ENCODE data around the gene PCNX2. TPM values are rescaled to one million over a fixed set of nuclear protein-coding genes. Genes with fewer than 3 reads are reported as not detected.

PCNX2 gene
- total RNA-seq, 1 experiment from 2014 or later, result 15.3 TPM

DNA sequence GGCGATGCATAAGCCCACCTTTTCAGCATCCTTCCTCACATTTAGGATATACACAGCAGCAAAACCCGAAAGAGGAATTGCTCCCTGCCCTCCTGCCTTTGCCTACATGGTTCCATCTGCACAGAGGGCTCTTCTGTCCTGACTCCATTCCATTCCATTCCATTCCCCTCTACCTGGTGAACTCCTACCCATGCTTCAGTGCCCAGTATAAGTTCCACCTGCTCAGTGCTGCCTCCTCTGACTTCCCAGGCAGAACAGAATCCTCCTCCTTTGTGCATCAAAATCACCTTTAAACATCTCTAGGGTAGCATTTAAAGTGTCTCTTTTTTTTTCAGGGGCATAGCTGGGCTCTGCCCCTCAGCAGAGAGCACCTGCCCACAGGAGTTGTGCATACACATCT lies 112.9 kb downstream of the PCNX2 start:
- no peak; the same call in 1 of the 2 replicates for ATAC-seq
- Histone ChIP-seq H2AFZ (ENCODE audit: low read depth, low read length, poor library complexity, severe bottlenecking) (no peak overlapping the region), H3K9me3 (ENCODE audit: control insufficient read depth in 1 of 2, insufficient read depth in 1 of 2, low read depth in 1 of 2, low read length in 2 of 2) (peaks cover 0 to 2% of the 10 kb centered on the region in 2 experiments; a peak in 1 of 4 replicates), H3K4me2 (ENCODE audit: low read length) (no peak overlapping the region), H3K36me3 (ENCODE audit: control insufficient read depth in 1 of 2, insufficient read depth in 2 of 2, low read length in 2 of 2) (peaks cover 0 to 13% of the 10 kb centered on the region in 2 experiments; a peak in 1 of 4 replicates), H3K4me3 (replicated peaks in 1 of 2; ENCODE audit: low read depth in 1 of 2, low read length in 2 of 2) (no peak overlapping the region), H3K27ac (ENCODE audit: low read depth, low read length) (no peak overlapping the region), H4K20me1 (ENCODE audit: insufficient read depth) (no peaks in the 10 kb centered on the region), H3K4me1 (ENCODE audit: control insufficient read depth in 1 of 2, insufficient read depth in 2 of 2, low read length in 2 of 2) (peaks cover 4 to 26% of the 10 kb centered on the region in 2 experiments; a peak in 2 of 4 replicates), H3K79me2 (ENCODE audit: insufficient read depth, low read length) (no peaks in the 10 kb centered on the region), H3K27me3 (ENCODE audit: insufficient read depth, low read length) (no peaks in the 10 kb centered on the region), H3K9ac (ENCODE audit: low read length) (no peak overlapping the region), H3K9me2 (ENCODE audit: insufficient read depth) (no peaks in the 10 kb centered on the region)
- intact Hi-C loops (cut with micrococcal nuclease), result no loop called here
- DNase-seq (ENCODE audit: low read depth, low spot score), result no peak
- no TSS peak for BruUV-seq (replicated peaks)
- ChIA-PET POLR2A (no interaction called here), RAD21 (ENCODE audit: low non-redundant PET in 1 of 2, low total read pairs in 2 of 2, uncharacterized antibody in 2 of 2, unreplicated experiment in 2 of 2) (no interaction called here), CTCF (no interaction called here)
- no peak for TF ChIP-seq CBX3 (IDR thresholded peaks at IDR 0.05; ENCODE audit: low read depth)

- ATAC-seq (no peak), DNase-seq (ENCODE audit: low read depth, low spot score) (no peak)
- H3K4me1 ChIP-seq (ENCODE audit: control insufficient read depth in 1 of 2, insufficient read depth in 2 of 2, low read length in 2 of 2), result peaks cover 4 to 26% of the 10 kb centered on the region in 2 experiments; a peak in 2 of 4 replicates
- H3K27ac ChIP-seq (ENCODE audit: low read depth, low read length), result no peak overlapping the region; the same call in 1 of the 2 replicates
- no peak overlapping the region for H3K4me2 ChIP-seq (ENCODE audit: low read length)
- H3K9ac ChIP-seq (ENCODE audit: low read length), result no peak overlapping the region
- H2AFZ ChIP-seq (ENCODE audit: low read depth, low read length, poor library complexity, severe bottlenecking), result no peak overlapping the region
- TSS peak; percentile 47 for BruUV-seq (replicated peaks)
- no peaks in the 10 kb centered on the region for H3K9me2 ChIP-seq (ENCODE audit: insufficient read depth)
- H3K9me3 ChIP-seq (ENCODE audit: control insufficient read depth in 1 of 2, insufficient read depth in 1 of 2, low read depth in 1 of 2, low read length in 2 of 2), result peaks cover 0 to 4% of the 10 kb centered on the region in 2 experiments; a peak in 1 of 4 replicates
- intact Hi-C loops (cut with micrococcal nuclease), result no loop called here
- ChIA-PET RAD21 (ENCODE audit: low non-redundant PET in 1 of 2, low total read pairs in 2 of 2, uncharacterized antibody in 2 of 2, unreplicated experiment in 2 of 2) (no interaction called here), CTCF (no interaction called here), POLR2A (no interaction called here)
- TF ChIP-seq ZNF274 (IDR thresholded peaks at IDR 0.05; ENCODE audit: low read depth, low read length), result no peak
- no peak overlapping the region for H3K4me3 ChIP-seq (replicated peaks in 1 of 2; ENCODE audit: low read depth in 1 of 2, low read length in 2 of 2)
- H3K79me2 ChIP-seq (ENCODE audit: insufficient read depth, low read length), result no peaks in the 10 kb centered on the region
- no peaks in the 10 kb centered on the region for H3K27me3 ChIP-seq (ENCODE audit: insufficient read depth, low read length)
- peaks cover 0 to 14% of the 10 kb centered on the region in 2 experiments; a peak in 1 of 4 replicates for H3K36me3 ChIP-seq (ENCODE audit: control insufficient read depth in 1 of 2, insufficient read depth in 2 of 2, low read length in 2 of 2)
- H4K20me1 ChIP-seq (ENCODE audit: insufficient read depth), result no peaks in the 10 kb centered on the region
Measured at GRCh38 chr1:233180641-233181364, 114.7 kb downstream of the PCNX2 start.

Measured in HCT116 (cell line).